Left colon (tissue), 2 donors: ENCODE measurements around the gene ADORA1. TPM values are rescaled to one million over a fixed set of nuclear protein-coding genes. Genes with fewer than 3 reads are reported as not detected.

ENCODE experiments used
- ATAC-seq: fragments of 200-7000 bp; cut with Tn5 transposase; one replicate; pipeline ENCODE4 v1.9.1; 2020; ENCODE audit warnings: mild to moderate bottlenecking, moderate library complexity
- DNase-seq, 2 donors: peaks; one replicate each; pipeline ENCODE4 v3.0.0-alpha.2; 2020
- intact Hi-C, 2 donors: fragments of 100-400 bp; cut with DNase I in 1 of 2; cut with micrococcal nuclease in 1 of 2; formaldehyde crosslinking; loops; one replicate each; pipeline versions ENCODE4 v1.11.2 to v1.14.0; 2022; cut with DNase I, micrococcal nuclease
- total RNA-seq, 2 donors: library from RNA; stranded (reverse); fragmentation: NEBNext Ultra II Directional; extraction: Animal tissue kit (Norgen Biotek cat#: 25700); gene quantifications; one replicate each; pipeline ENCODE4 v1.2.1, GENCODE V29; 2021
- donor health status: DM: no; HTN: no; CAD: no.
- donor health status: DM: yes; HTN: yes; CAD: no.

The ADORA1 gene
- total RNA-seq, 2 donors from 2014 or later: 0.37 to 0.39 TPM

- intact Hi-C loops: no loop called here
- DNase-seq: peak; percentile 38 to 60
- ATAC-seq: peak; percentile 98
Observed at GRCh38 chr1:203166192-203166940, 38.8 kb downstream of the ADORA1 start.

GRCh38 chr1:203167026-203167912, 39.7 kb downstream of the ADORA1 start:
- ATAC-seq: peak; percentile 50
- DNase-seq: no peak
- intact Hi-C loops: no loop called here

- intact Hi-C loops: no loop called here
- no peak for DNase-seq
- no peak for ATAC-seq
Observed at GRCh38 chr1:203167913-203168200, 40.3 kb downstream of the ADORA1 start.

GRCh38 chr1:203168256-203168786, 40.8 kb downstream of the ADORA1 start:
- intact Hi-C loops: no loop called here
- DNase-seq: no peak
- no peak for ATAC-seq

- no peak for DNase-seq
- intact Hi-C loops: no loop called here
Observed at GRCh38 chr1:203168991-203169390, 41.5 kb downstream of the ADORA1 start.

GRCh38 chr1:203169770-203170520, 42.4 kb downstream of the ADORA1 start:
- ATAC-seq (no peak), DNase-seq (no peak)
- intact Hi-C loops: loop anchor here in 1 of 2 donors (5.0 kb wide), 1 partner anchor 128 kb away; no protein-coding TSS in a partner anchor

More at GRCh38 chr1:203168991-203169390, 41.5 kb downstream of the ADORA1 start:
- ATAC-seq: no peak

GRCh38 chr1:203170625-203171330, 43.3 kb downstream of the ADORA1 start:
- intact Hi-C loops: loop anchor here in 1 of 2 donors (5.0 kb wide), 1 partner anchor 128 kb away; no protein-coding TSS in a partner anchor
- no peak for ATAC-seq
- DNase-seq: no peak

- intact Hi-C loops: loop anchor here in 1 of 2 donors (5.0 kb wide), 1 partner anchor 129 kb away; no protein-coding TSS in a partner anchor
- DNase-seq: no peak
Observed at GRCh38 chr1:203171341-203172183, 44.0 kb downstream of the ADORA1 start.

GRCh38 chr1:203172184-203173010, 44.9 kb downstream of the ADORA1 start:
- DNase-seq (peak; percentile 51 to 73), ATAC-seq (peak; percentile 87)
- intact Hi-C loops: loop anchor here in 1 of 2 donors (5.0 kb wide), 1 partner anchor 130 kb away; no protein-coding TSS in a partner anchor

More at GRCh38 chr1:203171341-203172183, 44.0 kb downstream of the ADORA1 start:
- no peak for ATAC-seq

- intact Hi-C loops: loop anchor here in 1 of 2 donors (5.0 kb wide), 1 partner anchor 131 kb away; no protein-coding TSS in a partner anchor
- DNase-seq (no peak), ATAC-seq (no peak)
Observed at GRCh38 chr1:203173011-203173555, 45.6 kb downstream of the ADORA1 start.

GRCh38 chr1:203173566-203173965, 46.0 kb downstream of the ADORA1 start:
- intact Hi-C loops: loop anchor here in 1 of 2 donors (5.0 kb wide), 1 partner anchor 131 kb away; no protein-coding TSS in a partner anchor
- ATAC-seq: no peak
- DNase-seq: no peak

GRCh38 chr1:203174324-203174985, 46.9 kb downstream of the ADORA1 start:
- intact Hi-C loops: loop anchor here in 1 of 2 donors (5.0 kb wide), 1 partner anchor 132 kb away; no protein-coding TSS in a partner anchor
- DNase-seq (no peak), ATAC-seq (no peak)

- intact Hi-C loops: no loop called here
- ATAC-seq (no peak), DNase-seq (no peak)
Observed at GRCh38 chr1:203175237-203175826, 47.8 kb downstream of the ADORA1 start, which contains the start of gene MYBPH. MYBPH (minus strand) TSS chr1:203175826; CDS start chr1:203175755, 71 bp downstream.

GRCh38 chr1:203175827-203176241, 48.3 kb downstream of the ADORA1 start:
- no peak for ATAC-seq
- intact Hi-C loops: no loop called here
- no peak for DNase-seq
